ENCODE measurements around the gene RRP8. TPM values are rescaled to one million over a fixed set of nuclear protein-coding genes. Genes with fewer than 3 reads are reported as not detected.

RRP8 gene
- polyA plus RNA-seq, 1 donor from 2014 or later = 23.4 TPM

GRCh38 chr11:6614446-6614845 lies 11.0 kb upstream of the RRP8 start:
- no peak for TF ChIP-seq SMC3 (conservative IDR thresholded peaks at IDR 0.05; ENCODE audit: poor library complexity)
- no peak for TF ChIP-seq RAD21 (conservative IDR thresholded peaks at IDR 0.05)
- no peak for TF ChIP-seq POLR2AphosphoS5 (IDR thresholded peaks at IDR 0.05)
- no peak for TF ChIP-seq EP300 (conservative IDR thresholded peaks at IDR 0.05; ENCODE audit: poor library complexity, severe bottlenecking)
- TF ChIP-seq CTCF (IDR thresholded peaks at IDR 0.05; ENCODE audit: poor library complexity, severe bottlenecking) = no peak
- TF ChIP-seq EZH2 (IDR thresholded peaks at IDR 0.05; ENCODE audit: borderline replicate concordance, insufficient read depth, low read length, poor library complexity, severe bottlenecking) = no peak
- Histone ChIP-seq H3K4me3 (ENCODE audit: low read length) (no peak overlapping the region), H3K27ac (ENCODE audit: low read length) (no peak overlapping the region), H2AFZ (ENCODE audit: low read depth, low read length) (no peak overlapping the region), H3F3A (ENCODE audit: insufficient read depth, low read length, poor library complexity, severe bottlenecking) (peaks cover 4% of the 10 kb centered on the region), H3K36me3 (ENCODE audit: insufficient read depth, low read length) (no peaks in the 10 kb centered on the region), H3K4me2 (ENCODE audit: low read length) (no peak overlapping the region), H3K27me3 (ENCODE audit: insufficient read depth, low read depth, low read length) (no peaks in the 10 kb centered on the region), H4K20me1 (ENCODE audit: insufficient read depth) (no peaks in the 10 kb centered on the region), H3K9ac (ENCODE audit: low read length) (no peak overlapping the region), H3K9me2 (ENCODE audit: insufficient read depth, low read length) (no peaks in the 10 kb centered on the region), H3K9me3 (ENCODE audit: low read length) (no peaks in the 10 kb centered on the region), H3K79me2 (replicated peaks; ENCODE audit: insufficient read depth, low read length) (peaks cover 7% of the 10 kb centered on the region)

GRCh38 chr11:6613496-6613895 lies 10.1 kb upstream of the RRP8 start:
- Histone ChIP-seq H3K27ac (ENCODE audit: low read length) (no peak overlapping the region), H3K27me3 (ENCODE audit: insufficient read depth, low read depth, low read length) (no peaks in the 10 kb centered on the region), H2AFZ (ENCODE audit: low read depth, low read length) (no peak overlapping the region), H3K4me3 (ENCODE audit: low read length) (no peak overlapping the region), H3F3A (ENCODE audit: insufficient read depth, low read length, poor library complexity, severe bottlenecking) (peaks cover 4% of the 10 kb centered on the region), H4K20me1 (ENCODE audit: insufficient read depth) (no peaks in the 10 kb centered on the region), H3K9ac (ENCODE audit: low read length) (no peak overlapping the region), H3K4me2 (ENCODE audit: low read length) (no peak overlapping the region), H3K36me3 (ENCODE audit: insufficient read depth, low read length) (no peaks in the 10 kb centered on the region), H3K79me2 (replicated peaks; ENCODE audit: insufficient read depth, low read length) (peaks cover 7% of the 10 kb centered on the region), H3K9me3 (ENCODE audit: low read length) (no peaks in the 10 kb centered on the region), H3K9me2 (ENCODE audit: insufficient read depth, low read length) (no peaks in the 10 kb centered on the region)
- TF ChIP-seq EZH2 (IDR thresholded peaks at IDR 0.05; ENCODE audit: borderline replicate concordance, insufficient read depth, low read length, poor library complexity, severe bottlenecking) (no peak), REST (IDR thresholded peaks at IDR 0.05; ENCODE audit: borderline replicate concordance) (no peak), RAD21 (conservative IDR thresholded peaks at IDR 0.05) (no peak), TAF1 (IDR thresholded peaks at IDR 0.05; ENCODE audit: low read depth) (no peak), CTCF (IDR thresholded peaks at IDR 0.05; ENCODE audit: poor library complexity, severe bottlenecking) (no peak), SMC3 (conservative IDR thresholded peaks at IDR 0.05; ENCODE audit: poor library complexity) (no peak), POLR2AphosphoS5 (IDR thresholded peaks at IDR 0.05) (no peak), EP300 (conservative IDR thresholded peaks at IDR 0.05; ENCODE audit: poor library complexity, severe bottlenecking) (no peak), MXI1 (conservative IDR thresholded peaks at IDR 0.05; ENCODE audit: poor library complexity, severe bottlenecking) (no peak)

Data from neural cell (in vitro differentiated cells).